SK-N-MC (cell line): Measurements from ENCODE around the gene LRP1B.

Experiments
- EZH2 ChIP-seq: fragments of 200-600 bp; sonication (generic); IDR thresholded peaks from one replicate; pipeline ENCODE4 v1.6.1; 2017; ENCODE audit warnings: antibody characterized with exemption
- FOXP2 ChIP-seq: optimal IDR thresholded peaks from 2 replicates; pipeline ENCODE3; 2011; ENCODE audit warnings: mild to moderate bottlenecking, moderate library complexity; ENCODE audit not compliant: insufficient read depth; ENCODE audit errors: extremely low read length, control extremely low read depth
- POLR2AphosphoS5 ChIP-seq: IDR thresholded peaks from 2 replicates; pipeline ENCODE4 v1.6.1; 2012; ENCODE audit warnings: mild to moderate bottlenecking, low read depth, low read length, borderline replicate concordance

DNA sequence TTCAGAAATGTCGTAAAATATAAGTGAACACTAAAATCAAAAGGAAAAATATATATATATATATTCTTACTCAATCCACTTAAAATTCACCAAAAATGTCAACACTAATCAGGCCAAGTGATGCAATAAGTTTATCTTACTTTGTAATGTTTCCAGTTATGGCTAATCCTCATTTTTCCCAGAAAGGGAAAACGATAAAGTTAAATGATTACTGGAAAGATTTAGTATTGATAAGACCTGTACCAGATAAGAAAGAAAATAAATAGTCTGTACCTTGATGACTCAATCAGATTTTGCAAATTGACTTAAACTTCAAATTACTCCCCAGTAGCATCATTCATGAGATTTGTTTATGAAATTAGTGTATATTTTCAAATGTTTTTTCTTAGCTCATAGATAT lies 407.0 kb downstream of the LRP1B start:
- TF ChIP-seq POLR2AphosphoS5 (no peak), EZH2 (no peak), FOXP2 (no peak)
